RKO (cell line): ENCODE results near the gene SERPINB3.
"Not testable (repeated sequence)": the region's sequence is repeated elsewhere in the genome, so short reads cannot be mapped to it uniquely, and the experiment has no call there.

Source experiments
- DNase-seq: peaks from one replicate; pipeline ENCODE4 v3.0.0-alpha.2; 2016; ENCODE audit warnings: low spot score

Gene SERPINB3

GRCh38 chr18:63646936-63647335, 14.8 kb downstream of the SERPINB3 start:
- DNase-seq = no peak

GRCh38 chr18:63644694-63645093, 17.0 kb downstream of the SERPINB3 start:
- not testable (repeated sequence) for DNase-seq

- not testable (repeated sequence) for DNase-seq
These were observed 17.6 kb downstream of the SERPINB3 start, which contains the start of gene SERPINB4 for GRCh38 chr18:63644142-63644541. TSS of gene SERPINB4 (minus strand) at chr18:63644256. CDS start at chr18:63643577, 679 bp downstream.

GRCh38 chr18:63642668-63643356, 18.9 kb downstream of the SERPINB3 start:
- DNase-seq = not testable (repeated sequence)

- not testable (repeated sequence) for DNase-seq
These were observed 20.5 kb downstream of the SERPINB3 start for GRCh38 chr18:63641157-63641680.

GRCh38 chr18:63637703-63638102, 24.0 kb downstream of the SERPINB3 start:
- no peak for DNase-seq

GRCh38 chr18:63627819-63628218, 33.9 kb downstream of the SERPINB3 start:
- DNase-seq = no peak

GRCh38 chr18:63626431-63626830, 35.3 kb downstream of the SERPINB3 start:
- DNase-seq = no peak

GRCh38 chr18:63624863-63625262, 36.8 kb downstream of the SERPINB3 start:
- no peak for DNase-seq

- no peak for DNase-seq
These were observed 42.0 kb downstream of the SERPINB3 start for GRCh38 chr18:63619661-63620060.

- no peak for DNase-seq
These were observed 43.8 kb downstream of the SERPINB3 start for GRCh38 chr18:63617915-63618234.

GRCh38 chr18:63617049-63617914, 44.4 kb downstream of the SERPINB3 start:
- no peak for DNase-seq

- no peak for DNase-seq
These were observed 48.3 kb downstream of the SERPINB3 start for GRCh38 chr18:63613420-63613819.

GRCh38 chr18:63606526-63606925, 55.2 kb downstream of the SERPINB3 start:
- DNase-seq = no peak
